IPS-18c (cell line): ENCODE results near the gene NEK7.

Experiments
- H3K4me3 ChIP-seq: 2 replicates; pipeline ENCODE4 v1.7.0; 2013; ENCODE audit warnings: low read depth, mild to moderate bottlenecking, low read length, moderate library complexity; ENCODE audit not compliant: insufficient read depth
- H3K9me3 ChIP-seq: one replicate; pipeline ENCODE4 v1.6.1; 2013; ENCODE audit warnings: mild to moderate bottlenecking, low read length, moderate library complexity; ENCODE audit not compliant: control insufficient read depth, insufficient read depth

Gene NEK7

GRCh38 chr1:198330982-198331615 is 174.3 kb downstream of the NEK7 start:
- no peak overlapping the region for H3K4me3 ChIP-seq
- H3K9me3 ChIP-seq, result no peaks in the 10 kb centered on the region

- Histone ChIP-seq H3K9me3 (no peaks in the 10 kb centered on the region), H3K4me3 (no peak overlapping the region)
Observed at GRCh38 chr1:198333744-198334143, 176.9 kb downstream of the NEK7 start.

- H3K9me3 ChIP-seq, result no peaks in the 10 kb centered on the region
- no peak overlapping the region for H3K4me3 ChIP-seq
Observed at GRCh38 chr1:198335663-198336062, 178.9 kb downstream of the NEK7 start.

- Histone ChIP-seq H3K4me3 (no peak overlapping the region), H3K9me3 (no peaks in the 10 kb centered on the region)
Observed at GRCh38 chr1:198337886-198338285, 181.1 kb downstream of the NEK7 start.

GRCh38 chr1:198340139-198340538 is 183.3 kb downstream of the NEK7 start:
- no peak overlapping the region for H3K4me3 ChIP-seq
- H3K9me3 ChIP-seq, result no peaks in the 10 kb centered on the region

GRCh38 chr1:198346178-198346577 is 189.4 kb downstream of the NEK7 start:
- Histone ChIP-seq H3K4me3 (no peak overlapping the region), H3K9me3 (no peaks in the 10 kb centered on the region)

GRCh38 chr1:198350456-198350855 is 193.7 kb downstream of the NEK7 start:
- Histone ChIP-seq H3K4me3 (no peak overlapping the region), H3K9me3 (no peaks in the 10 kb centered on the region)

GRCh38 chr1:198352975-198353695 is 196.3 kb downstream of the NEK7 start:
- Histone ChIP-seq H3K4me3 (no peak overlapping the region), H3K9me3 (no peaks in the 10 kb centered on the region)

- no peak overlapping the region for H3K4me3 ChIP-seq
Observed at GRCh38 chr1:198357937-198358336, 201.1 kb downstream of the NEK7 start.

GRCh38 chr1:198359024-198359653 is 202.3 kb downstream of the NEK7 start:
- no peak overlapping the region for H3K4me3 ChIP-seq

More at GRCh38 chr1:198357937-198358336, 201.1 kb downstream of the NEK7 start:
- no peaks in the 10 kb centered on the region for H3K9me3 ChIP-seq

GRCh38 chr1:198360208-198360729 is 203.5 kb downstream of the NEK7 start:
- no peaks in the 10 kb centered on the region for H3K9me3 ChIP-seq
- H3K4me3 ChIP-seq, result no peak overlapping the region

More at GRCh38 chr1:198359024-198359653, 202.3 kb downstream of the NEK7 start:
- H3K9me3 ChIP-seq, result no peaks in the 10 kb centered on the region

GRCh38 chr1:198361237-198361767 is 204.5 kb downstream of the NEK7 start:
- no peak overlapping the region for H3K4me3 ChIP-seq
- H3K9me3 ChIP-seq, result no peaks in the 10 kb centered on the region

- no peak overlapping the region for H3K4me3 ChIP-seq
- H3K9me3 ChIP-seq, result no peaks in the 10 kb centered on the region
Observed at GRCh38 chr1:198363625-198364151, 206.9 kb downstream of the NEK7 start.

- no peak overlapping the region for H3K4me3 ChIP-seq
- no peaks in the 10 kb centered on the region for H3K9me3 ChIP-seq
Observed at GRCh38 chr1:198364471-198364870, 207.7 kb downstream of the NEK7 start.

GRCh38 chr1:198367296-198367695 is 210.5 kb downstream of the NEK7 start:
- H3K4me3 ChIP-seq, result no peak overlapping the region
- H3K9me3 ChIP-seq, result no peaks in the 10 kb centered on the region

- Histone ChIP-seq H3K9me3 (no peaks in the 10 kb centered on the region), H3K4me3 (no peak overlapping the region)
Observed at GRCh38 chr1:198370996-198371395, 214.2 kb downstream of the NEK7 start.
